ENCODE measurements around the gene UQCC2.

The UQCC2 gene

DNA sequence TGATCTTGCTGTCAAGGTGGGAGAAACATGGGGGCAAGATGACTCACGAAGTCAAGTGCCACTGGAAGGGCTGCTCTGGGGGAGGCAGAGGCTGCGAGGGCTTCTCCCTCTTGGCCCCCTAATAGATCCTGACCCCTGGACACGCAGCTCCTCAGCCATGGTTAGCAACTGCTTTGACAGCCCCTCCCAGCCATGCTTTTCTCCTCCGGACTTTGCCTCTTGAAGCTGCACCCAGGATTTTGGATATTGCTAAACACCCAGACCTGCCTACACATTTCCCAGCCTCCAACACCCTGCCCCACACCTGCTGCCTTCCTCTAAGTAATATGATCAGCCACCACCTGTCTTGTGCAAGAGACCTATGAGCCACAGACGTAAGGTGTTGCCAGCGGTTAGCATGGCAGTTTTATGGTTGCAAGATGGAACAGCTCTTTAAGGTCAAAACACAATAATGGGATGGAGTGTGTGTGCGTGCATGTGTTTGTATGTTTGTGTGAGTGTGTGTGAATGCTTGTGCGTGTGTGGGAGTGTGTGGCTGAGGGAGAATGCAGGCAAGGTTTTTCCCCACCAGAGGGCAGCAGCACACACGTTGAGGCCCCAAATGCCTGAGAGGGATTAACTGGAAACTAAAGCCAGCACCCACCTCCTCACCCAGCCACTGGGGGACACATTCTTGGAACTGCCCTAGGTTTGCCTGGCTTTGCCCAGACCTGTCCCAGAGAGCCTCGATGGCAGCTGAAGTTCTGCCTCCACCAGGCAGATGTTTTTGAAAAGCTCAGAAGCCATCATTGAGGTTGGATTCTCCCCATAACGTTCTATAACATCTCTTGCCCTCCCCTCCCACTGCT lies 32.7 kb upstream of the UQCC2 start:
- in situ Hi-C loops (cut with MboI; ENCODE audit: low sequenced_read_pairs) = no loop called here

DNA sequence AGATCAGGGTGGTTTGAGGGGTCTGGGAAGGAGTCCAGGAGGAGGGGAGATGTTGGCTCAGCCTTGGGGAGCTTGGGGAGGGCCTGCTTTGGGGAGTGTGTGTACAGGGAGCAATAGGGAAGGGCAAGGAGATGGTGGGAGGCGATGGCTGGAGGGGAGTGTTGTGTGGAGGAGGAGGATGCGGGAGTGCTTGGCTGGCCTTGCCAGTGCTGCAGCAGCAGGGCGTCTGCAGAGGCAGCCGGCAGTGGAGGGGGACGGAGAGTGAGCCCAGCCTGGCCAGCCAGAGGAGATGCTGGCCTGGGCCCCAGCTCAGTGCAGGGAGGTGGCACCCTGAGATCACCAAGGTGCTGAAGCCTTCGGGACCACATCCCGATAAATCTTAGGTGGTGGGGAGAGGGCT lies 31.3 kb upstream of the UQCC2 start:
- in situ Hi-C loops (cut with MboI; ENCODE audit: low sequenced_read_pairs) = no loop called here

DNA sequence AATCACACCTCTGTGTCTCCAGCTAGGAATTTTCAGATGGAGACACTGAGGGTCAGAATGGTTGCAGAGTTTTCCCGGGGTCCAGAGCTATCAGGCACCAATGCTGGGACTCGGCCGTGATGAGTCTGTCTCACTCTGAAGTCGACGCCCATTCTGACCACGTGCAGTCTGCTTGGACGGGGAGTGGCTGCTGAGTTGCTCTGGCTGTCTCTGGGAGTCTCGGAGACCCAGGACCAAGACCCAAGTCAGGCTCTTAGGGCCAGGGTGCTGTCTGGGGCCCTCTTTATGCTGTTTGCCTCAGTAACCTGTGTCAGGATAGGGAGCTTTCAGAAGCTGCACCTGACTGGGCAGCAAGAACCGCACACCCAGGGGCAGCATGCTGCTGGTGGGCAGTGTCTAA lies 30.6 kb upstream of the UQCC2 start:
- in situ Hi-C loops (cut with MboI; ENCODE audit: low sequenced_read_pairs) = no loop called here

DNA sequence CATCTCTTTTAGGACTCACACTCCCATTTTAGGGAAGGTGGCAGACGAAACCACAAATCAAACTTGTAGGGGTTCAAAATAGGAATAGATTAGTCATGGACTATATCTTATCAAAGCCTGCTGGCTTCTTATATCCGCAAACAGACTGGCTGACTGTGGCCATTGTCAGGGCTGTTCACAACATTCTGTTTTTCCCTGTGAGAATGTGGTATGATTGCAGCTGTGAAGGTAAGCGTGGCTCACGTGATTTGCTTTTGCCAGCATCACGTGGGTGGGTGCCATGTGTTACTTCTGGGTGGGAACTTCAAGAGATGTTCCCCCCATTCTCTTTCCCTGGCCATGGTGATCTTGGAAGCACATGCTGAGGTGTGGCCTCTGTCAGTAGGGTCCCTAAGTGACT lies 29.3 kb upstream of the UQCC2 start:
- in situ Hi-C loops (cut with MboI; ENCODE audit: low sequenced_read_pairs) = no loop called here

DNA sequence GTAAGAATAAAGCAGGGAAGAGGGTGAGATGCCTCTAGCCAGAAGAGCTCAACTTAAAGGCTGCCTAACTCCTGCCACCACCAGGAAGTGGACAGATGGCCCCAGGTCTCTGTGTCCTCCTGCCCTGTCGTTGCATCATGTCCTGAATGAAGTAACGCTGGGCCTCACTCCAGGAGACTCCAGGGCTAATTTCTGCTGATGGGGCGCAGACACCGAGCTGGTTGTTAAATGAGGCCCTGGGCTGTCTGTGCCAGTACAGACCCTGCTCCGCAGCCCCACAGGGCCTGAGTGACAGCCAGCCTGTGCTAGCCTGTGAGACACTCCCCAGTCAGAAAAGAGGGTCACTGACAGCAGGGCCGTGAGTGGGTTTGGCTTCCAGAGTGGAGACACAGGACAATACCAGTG lies 28.7 kb upstream of the UQCC2 start:
- in situ Hi-C loops (cut with MboI; ENCODE audit: low sequenced_read_pairs) = no loop called here

DNA sequence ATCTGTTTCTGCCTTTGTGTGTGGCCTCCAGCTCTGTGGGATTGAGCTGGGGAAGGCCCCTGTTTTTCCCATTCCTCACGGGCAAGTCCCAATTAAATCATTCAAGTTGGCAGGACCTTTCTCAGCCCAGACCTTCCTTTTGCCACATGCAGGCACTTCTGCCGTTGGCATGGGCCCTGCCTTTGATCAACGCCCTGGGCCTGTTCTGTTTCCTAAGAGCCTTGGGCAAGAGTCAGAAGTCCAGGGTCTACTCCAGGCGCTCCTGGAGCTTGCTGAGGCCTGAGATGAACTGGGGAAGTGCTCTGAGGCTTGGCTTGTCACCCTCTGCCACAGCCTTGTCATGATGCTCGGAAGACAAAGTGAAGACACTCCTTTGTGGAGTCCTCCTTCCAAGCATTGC lies 28.1 kb upstream of the UQCC2 start:
- in situ Hi-C loops (cut with MboI; ENCODE audit: low sequenced_read_pairs) = no loop called here

DNA sequence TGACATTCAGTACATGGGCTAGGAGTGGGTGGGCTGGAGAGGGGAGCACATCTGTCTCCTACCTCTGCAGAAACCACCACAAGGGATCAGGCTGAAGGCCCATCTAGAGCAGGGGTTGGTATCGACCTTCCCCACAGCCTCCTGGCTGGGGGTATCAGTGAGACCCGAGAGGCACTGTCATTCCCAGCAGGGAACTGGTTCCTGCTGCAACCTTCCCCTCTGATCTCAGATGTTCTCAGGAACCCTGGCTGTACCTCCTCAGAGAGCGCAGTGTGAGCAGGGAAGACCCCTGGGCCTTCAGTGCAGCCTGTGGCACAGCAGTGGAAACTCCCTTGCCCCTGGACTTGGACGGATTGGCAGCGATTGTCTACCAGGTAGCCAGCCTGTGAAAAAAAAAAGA lies 27.4 kb upstream of the UQCC2 start:
- in situ Hi-C loops (cut with MboI; ENCODE audit: low sequenced_read_pairs) = no loop called here

DNA sequence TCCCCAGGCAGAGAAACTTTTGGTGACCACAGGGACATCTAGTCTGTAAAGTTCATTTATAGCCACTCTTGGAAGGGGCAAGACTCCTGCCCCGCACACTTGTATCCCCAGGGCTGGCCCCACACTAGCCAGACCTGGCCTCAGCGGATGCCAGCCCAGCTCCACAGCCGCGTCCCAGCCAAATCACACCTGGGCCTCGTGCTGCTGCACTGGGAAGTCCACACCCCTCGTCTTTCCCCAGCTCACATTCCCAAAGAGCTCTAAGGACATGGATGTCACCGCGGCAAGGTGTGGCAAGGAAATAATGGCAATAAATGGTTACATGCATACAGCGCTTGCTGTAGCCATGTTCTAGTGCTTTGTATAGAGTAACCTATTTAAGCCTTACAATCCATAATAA lies 26.7 kb upstream of the UQCC2 start:
- in situ Hi-C loops (cut with MboI; ENCODE audit: low sequenced_read_pairs) = no loop called here

DNA sequence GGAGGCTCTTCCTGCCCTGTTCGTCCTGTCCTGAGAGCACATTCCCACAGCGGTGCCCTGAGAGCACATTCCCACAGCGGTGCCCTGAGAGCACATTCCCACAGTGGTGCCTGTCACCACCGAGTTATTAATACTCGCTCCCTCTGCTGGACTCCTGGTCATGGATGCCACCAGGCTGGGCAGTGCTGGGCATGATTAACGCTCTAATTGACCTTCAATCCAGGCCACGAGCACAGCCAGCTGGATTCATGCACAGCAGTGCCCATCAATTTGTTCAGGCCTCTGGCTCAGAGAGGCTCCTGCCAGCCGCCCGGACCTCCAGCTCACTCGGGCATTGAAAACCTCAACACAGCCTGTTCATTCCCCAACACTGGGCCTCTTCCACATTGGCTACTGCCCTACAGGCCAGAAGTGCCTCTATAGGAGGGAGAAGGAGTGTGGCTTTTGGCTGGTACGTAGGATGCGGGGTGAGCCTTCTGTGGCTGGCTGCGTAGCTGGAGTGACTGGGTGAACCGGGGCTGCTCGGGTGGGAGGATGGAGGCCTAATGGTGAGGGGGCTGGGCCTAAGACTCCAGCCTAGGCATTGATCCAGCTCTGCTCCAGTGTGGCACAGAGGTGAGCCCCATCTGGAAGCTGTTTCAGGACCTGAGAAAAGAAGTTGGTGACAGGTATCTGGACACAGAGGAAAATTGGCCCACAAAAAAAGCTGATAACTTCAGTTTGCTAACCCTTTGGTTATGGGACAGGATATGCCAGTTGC lies 25.9 kb upstream of the UQCC2 start:
- in situ Hi-C loops (cut with MboI; ENCODE audit: low sequenced_read_pairs) = no loop called here

DNA sequence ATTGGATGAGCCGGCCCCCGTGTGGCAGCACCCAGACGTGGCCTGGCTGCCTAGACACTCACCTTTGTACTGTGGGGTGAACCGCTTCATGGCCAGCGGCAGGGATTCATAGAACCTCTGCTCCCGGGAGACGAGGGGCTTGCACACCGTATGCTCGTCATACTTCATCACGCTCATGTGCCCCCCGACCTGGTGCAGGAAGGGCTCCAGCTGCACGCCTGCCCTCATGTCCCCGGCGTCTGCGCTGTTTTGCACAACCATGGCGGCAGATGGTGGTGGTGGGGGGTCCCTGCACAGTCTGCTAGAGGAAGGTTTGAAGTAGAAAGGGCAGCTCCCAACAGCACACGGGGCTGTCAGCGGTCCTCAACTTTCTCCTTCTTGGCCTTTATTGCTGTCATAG lies 23.7 kb upstream of the UQCC2 start:
- in situ Hi-C loops (cut with MboI; ENCODE audit: low sequenced_read_pairs) = no loop called here

DNA sequence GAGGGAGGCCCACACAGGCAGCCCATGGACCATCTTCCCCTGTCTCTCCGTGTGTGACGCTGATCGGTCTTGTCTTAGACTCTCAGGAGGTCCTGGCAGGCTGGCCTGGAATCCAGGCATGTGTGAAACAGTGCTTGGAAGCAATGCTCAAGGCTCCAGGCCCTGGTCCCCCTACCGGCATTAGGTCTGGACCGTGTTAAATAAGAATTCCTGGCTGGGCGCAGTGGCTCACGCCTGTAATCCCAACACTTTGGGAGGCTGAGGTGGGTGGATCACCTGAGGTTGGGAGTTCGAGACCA lies 22.2 kb upstream of the UQCC2 start:
- in situ Hi-C loops (cut with MboI; ENCODE audit: low sequenced_read_pairs) = no loop called here

DNA sequence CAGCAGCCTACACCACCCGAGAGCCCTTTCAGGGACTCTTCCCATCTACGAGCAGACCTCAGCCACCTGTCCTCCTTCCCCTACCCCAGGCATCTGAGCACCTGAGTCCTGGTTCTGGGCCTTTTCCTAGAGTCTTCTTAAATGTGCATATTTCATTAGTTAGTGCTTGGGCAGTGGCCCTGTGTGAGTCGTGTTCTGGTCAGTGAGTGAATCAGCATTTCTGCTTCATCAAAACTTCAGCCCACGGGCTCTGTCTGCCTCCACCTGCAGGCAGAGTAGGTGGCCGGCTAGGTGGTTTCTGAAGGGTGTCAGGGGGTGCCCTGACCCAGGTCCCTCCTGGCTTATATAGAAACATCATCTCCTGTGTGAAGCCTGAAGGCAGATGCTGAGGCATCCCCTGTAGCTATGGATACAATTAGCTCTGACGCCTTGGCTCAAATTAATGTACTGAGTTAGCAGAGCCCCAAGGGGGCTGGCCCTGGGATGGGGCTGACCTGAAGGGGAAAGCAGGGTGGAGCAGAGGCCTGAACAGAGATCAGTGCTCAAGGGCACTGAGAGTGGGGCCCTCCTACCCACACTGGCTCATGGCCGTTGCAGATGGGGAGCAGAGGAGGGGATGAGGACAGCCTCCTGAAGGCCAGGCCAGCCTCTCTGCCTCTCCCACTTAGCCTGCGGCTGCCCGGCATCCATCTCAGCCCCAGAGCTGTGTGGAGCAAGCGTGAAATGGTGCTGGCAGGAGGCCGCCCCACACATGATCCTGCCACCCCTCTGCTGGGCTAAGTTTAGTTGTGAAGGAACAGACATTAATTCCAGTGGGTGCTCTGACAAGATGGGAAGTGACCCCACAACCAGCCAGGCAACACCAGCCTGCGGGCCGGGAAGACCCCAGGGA lies 21.6 kb upstream of the UQCC2 start:
- in situ Hi-C loops (cut with MboI; ENCODE audit: low sequenced_read_pairs) = no loop called here

DNA sequence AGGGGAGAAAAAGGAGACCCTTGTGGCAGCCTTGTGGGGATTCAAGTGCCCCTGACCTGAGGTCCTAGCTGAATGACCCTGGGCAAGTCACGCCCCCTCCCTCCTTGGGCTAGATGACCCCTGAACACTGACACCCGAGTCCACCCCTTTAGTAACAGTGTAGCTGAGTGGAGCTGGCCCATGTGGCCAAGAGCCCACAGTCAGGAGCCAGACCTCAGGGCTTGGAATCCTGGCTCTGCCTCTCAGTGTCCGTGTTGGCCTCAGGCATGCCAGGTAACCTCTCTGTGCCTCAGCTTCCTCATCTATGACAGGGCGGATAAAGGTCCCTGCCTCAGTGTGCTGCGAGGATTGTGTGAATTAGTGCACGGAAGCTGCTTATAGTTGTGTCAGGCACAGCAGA lies 20.9 kb upstream of the UQCC2 start:
- in situ Hi-C loops (cut with MboI; ENCODE audit: low sequenced_read_pairs) = no loop called here

DNA sequence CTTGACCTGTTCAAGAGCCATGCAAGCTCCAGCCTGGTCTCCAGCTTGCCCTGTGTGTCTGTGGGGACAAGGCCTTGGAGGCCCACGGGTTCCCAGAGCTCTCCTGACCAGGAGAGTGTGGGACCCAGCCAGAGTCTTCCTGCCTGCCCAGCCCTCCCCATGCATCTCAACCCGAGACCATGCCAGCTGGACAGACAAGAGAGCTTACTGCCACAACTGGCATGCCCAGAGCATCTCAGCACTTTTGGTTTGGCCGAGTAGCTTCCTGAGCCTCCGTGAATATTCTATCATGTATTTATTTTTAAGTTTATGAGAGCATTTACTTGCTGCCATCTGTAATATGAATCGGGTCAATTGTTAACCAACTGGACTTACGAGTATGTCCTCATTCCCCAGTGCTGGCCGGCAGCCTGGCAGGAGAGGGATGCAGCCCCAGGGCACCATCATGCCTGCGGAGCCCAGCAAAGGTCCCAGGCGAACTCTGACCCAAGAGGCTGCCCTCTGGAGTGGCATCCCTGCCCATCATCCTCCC lies 20.3 kb upstream of the UQCC2 start:
- in situ Hi-C loops (cut with MboI; ENCODE audit: low sequenced_read_pairs) = no loop called here

DNA sequence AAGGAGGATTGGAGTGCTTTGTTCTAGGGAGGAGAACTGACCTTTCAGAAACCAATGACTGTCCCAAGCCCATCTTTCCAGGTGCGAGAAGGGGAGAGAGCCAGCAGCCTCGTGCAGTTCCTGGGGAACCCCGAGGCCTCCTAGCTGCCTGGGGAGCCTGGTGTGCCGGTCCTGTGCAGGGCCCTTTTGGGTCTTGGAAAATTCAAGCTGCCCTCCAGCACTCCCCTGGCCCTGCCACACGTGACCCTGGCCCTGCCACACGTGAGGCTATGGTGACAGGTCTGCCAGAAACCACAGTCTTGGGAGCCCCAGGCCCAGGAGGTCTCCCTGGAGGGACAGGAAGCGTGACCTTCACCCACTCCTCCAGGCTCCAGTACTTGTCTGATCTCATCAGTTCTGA lies 19.5 kb upstream of the UQCC2 start:
- in situ Hi-C loops (cut with MboI; ENCODE audit: low sequenced_read_pairs) = no loop called here

DNA sequence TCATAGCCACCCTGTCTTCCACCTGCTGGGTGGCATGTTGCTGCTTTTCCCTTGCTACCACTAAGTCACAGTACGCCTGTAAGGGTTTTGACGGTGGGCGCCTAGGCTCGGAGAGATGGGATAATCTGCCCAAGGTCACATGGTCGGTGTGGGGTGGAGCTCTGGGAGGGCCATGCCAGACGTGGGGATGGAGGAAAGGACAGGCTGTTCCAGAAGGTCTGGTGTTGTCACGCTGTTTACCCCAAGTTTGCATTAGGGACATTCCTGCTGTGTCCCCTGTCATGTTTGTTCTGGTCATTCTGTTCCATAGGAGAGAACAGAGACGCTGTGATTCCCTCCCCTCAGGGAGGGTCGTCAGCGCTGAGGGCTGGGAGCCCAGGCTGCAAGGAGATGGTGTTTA lies 19.1 kb upstream of the UQCC2 start:
- in situ Hi-C loops (cut with MboI; ENCODE audit: low sequenced_read_pairs) = no loop called here

DNA sequence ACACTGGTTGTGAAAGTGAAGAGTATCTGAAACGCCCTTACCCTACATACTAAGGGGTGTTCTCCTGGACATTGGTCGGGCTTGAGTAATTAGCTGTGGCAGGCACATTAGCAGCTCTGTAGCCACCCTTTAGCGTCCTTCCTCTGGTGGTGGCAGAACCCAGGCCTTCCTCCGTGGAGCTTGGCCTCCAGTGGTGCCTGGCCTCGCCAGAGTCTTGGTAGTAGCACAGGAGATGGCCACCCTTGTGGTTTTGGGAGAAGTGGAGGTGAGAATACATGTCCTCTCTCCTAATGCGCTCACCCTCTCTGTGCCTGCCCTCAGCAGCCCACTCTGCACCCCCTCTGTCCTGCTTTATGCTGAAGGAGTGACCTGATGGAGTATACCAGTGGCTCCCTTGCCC lies 17.6 kb upstream of the UQCC2 start:
- in situ Hi-C loops (cut with MboI; ENCODE audit: low sequenced_read_pairs) = no loop called here

DNA sequence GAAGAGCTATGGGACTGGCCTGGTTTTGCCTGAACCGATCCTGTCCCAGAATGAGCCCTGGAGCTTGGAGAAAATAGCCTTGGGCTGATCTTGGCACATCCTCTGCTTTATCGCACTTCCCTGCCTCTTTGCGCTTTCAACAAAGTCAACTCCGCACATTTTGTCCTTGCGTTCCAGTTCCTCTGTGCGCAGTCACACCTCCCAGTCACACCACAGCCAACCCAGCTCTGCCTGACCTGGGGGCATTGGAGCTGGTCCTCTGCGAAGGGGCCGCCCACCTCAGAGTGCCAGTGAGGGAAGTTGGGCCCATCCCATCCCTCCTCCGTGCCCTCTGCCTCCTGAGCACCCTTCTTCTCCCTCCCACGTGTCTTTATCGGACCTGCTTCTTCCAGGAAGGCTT lies 16.9 kb upstream of the UQCC2 start:
- in situ Hi-C loops (cut with MboI; ENCODE audit: low sequenced_read_pairs) = no loop called here

DNA sequence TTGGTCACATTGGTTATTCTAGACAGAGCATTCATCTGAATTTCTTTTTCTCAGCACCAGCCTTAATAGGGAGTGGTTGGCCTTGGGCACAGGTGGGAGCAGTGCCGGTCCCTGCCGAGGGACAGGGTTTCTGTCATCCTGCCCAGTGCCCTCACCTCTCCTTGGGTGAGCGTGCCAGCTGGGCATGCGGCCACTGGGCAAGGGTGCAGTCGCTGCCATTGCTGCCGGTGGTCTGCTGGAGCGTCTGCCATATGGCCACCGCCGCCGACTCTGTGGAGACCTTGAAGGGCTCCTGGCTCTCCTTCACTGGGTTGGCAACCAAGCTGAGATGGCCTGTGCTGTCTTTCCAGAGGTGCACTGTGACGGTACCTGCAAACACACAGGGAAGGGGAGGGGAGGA lies 16.4 kb upstream of the UQCC2 start:
- in situ Hi-C loops (cut with MboI; ENCODE audit: low sequenced_read_pairs) = no loop called here

DNA sequence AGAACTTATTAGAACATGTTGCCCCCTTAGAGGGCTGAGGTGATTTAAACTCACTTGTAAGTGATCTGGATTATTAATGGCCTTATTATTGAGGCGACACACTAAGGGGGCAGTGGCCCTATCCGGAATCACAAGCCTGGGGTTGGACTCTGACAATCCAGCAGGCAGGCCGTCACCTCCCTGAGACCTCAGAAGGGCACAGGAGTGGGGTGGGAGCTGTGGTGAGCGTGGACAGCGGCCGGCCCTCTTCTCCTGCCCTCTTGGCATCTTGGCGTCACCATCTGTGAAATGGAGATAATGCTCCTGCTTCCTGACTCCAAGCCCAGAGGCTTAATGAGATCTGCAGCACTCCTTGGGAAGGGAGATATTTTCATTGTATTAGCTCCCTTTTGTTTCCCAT lies 15.6 kb upstream of the UQCC2 start:
- in situ Hi-C loops (cut with MboI; ENCODE audit: low sequenced_read_pairs) = no loop called here

DNA sequence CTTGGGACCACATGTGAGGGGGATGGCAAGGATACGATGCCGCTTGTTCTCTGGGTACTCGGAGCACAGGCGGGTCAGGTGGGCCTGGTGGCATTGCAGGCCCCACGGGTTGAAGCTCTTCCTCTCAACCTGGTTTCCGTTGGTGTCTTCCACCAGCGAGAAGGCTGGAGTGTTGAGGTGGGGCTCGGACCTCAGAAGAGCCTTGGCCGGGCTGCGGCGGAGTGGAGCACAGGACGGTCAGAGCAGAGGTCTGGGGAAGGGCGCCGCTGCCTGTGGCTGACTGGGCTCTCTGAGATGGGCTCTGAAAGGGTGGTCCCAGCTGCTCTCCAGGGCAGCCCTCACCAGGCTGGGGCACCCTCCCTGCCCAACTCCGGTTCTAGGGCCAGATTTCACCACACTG lies 15.2 kb upstream of the UQCC2 start:
- in situ Hi-C loops (cut with MboI; ENCODE audit: low sequenced_read_pairs) = no loop called here

Data from hTERT RPE-1 (cell line).